GM18520 (cell line): ENCODE data around the gene FOXO3.
"Not testable (repeated sequence)": the region's sequence is repeated elsewhere in the genome, so short reads cannot be mapped to it uniquely, and the experiment has no call there.

Experiments used
- ATAC-seq: cut with Tn5 transposase; IDR thresholded peaks from one replicate; pipeline ENCODE4 v1.9.1; 2021; ENCODE audit not compliant: unreplicated experiment

The FOXO3 gene

DNA sequence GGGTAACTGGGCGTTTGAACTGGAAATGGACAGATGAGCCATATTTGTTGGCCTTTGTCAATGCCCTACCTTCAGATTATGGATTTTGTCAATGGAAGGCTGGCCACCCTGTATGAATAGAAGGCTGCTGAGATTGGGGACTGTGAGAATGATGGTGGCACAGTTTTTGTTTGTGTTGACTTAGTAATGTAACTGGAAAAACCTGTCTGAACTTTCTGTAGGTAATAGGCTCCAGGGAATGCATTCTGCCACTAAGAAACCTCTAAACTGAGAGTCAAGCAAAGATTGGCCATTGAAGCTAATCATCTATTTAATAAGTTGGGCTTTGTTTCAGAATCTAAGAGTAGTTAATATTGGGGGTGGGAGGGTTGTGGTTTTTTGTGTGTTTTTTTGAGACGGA lies 97.5 kb downstream of the FOXO3 start:
- no peak for ATAC-seq

DNA sequence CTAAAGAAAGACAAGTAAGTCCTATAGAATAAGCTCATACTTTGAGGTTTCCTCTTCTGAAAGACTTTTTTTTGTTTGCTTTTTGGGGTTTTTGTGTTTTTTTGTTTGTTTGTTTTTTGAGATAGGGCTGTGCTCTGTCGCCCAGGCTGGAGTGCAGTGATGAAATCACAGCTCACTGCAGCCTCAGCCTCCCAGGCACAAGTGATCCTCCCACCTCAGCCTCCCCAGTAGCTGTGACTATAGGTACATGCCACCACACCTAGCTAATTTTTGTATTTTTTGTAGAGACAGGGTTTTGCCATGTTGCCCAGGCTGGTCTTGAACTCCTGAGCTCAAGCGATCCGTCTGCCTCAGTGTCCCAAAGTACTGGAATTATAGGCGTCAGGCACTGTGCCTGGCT lies 98.1 kb downstream of the FOXO3 start:
- not testable (repeated sequence) for ATAC-seq

DNA sequence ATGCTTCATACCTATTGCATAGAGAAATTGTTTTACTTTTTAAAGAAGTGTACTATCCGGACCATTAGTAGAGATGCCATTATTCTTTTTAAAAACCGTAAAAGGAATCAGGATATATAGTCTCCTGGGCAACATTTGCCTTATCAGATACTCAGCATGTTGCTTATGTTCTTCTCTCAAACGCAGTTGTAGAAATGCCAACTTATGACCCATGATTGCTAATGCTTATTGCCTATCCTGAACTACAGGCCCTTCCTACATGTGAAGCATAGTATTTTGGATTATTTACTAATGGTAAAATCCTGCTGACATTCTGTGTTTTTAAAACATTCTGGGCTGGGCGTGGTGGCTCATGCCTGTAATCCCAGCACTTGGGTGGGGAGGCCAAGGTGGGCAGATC lies 99.5 kb downstream of the FOXO3 start:
- no peak for ATAC-seq

DNA sequence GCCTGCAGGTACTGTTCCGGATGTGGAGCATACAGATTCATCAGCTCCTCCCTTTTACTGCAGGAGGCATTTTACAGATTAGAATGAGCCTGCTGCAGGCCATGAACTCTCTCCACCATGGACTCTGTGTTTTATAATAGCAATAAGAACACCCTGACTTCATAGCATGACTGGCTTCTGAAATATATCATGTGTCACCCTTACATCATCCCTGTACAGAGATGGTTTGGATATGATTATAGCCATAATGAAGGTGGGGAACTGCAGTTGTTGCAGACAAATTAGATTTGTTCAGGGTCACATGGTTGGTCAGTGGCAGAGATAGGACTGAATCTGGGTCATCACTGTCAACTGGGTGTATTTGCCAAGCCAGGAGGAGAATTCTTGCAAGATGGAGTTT lies 100.7 kb downstream of the FOXO3 start:
- ATAC-seq = no peak

DNA sequence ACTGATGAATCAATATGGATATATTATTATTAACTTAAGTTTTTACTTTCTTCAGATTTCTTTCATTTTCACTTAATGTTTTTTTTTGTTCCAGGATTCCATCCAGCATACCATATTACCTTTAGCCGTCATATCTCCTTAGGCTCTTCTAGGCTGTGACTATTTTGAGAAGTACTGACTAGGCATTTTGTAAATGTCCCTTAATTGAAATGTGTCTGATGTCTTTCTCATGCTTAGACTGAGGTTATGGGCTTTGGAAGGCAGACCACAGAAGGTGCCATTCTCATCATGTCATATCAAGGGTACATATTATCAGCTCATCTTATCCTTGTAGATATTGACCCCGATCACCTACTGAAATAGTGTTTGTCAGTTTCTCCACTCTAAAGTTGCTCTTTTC lies 101.3 kb downstream of the FOXO3 start:
- ATAC-seq = no peak

DNA sequence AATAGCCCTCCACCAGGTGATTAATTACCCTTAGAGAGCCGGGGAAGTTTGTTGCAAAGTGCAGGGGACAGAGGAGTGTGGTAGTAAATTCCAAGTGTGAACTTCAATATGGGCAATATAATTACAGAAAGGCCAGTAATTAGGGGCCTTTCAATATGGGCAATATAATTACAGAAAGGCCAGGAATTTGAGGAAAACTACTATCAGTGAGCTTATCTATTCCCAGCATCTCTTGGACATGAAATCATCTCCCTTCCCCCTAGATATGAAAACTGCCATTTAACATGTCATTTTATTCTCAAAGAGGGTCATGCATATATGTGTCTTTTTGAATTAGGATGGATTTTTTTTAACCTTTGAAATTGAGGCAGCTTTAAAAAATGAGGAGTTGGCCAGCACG lies 102.0 kb downstream of the FOXO3 start:
- no peak for ATAC-seq

DNA sequence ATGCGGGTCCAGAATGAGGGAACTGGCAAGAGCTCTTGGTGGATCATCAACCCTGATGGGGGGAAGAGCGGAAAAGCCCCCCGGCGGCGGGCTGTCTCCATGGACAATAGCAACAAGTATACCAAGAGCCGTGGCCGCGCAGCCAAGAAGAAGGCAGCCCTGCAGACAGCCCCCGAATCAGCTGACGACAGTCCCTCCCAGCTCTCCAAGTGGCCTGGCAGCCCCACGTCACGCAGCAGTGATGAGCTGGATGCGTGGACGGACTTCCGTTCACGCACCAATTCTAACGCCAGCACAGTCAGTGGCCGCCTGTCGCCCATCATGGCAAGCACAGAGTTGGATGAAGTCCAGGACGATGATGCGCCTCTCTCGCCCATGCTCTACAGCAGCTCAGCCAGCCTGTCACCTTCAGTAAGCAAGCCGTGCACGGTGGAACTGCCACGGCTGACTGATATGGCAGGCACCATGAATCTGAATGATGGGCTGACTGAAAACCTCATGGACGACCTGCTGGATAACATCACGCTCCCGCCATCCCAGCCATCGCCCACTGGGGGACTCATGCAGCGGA lies 102.9 kb downstream of the FOXO3 start:
- ATAC-seq = not testable (repeated sequence)

DNA sequence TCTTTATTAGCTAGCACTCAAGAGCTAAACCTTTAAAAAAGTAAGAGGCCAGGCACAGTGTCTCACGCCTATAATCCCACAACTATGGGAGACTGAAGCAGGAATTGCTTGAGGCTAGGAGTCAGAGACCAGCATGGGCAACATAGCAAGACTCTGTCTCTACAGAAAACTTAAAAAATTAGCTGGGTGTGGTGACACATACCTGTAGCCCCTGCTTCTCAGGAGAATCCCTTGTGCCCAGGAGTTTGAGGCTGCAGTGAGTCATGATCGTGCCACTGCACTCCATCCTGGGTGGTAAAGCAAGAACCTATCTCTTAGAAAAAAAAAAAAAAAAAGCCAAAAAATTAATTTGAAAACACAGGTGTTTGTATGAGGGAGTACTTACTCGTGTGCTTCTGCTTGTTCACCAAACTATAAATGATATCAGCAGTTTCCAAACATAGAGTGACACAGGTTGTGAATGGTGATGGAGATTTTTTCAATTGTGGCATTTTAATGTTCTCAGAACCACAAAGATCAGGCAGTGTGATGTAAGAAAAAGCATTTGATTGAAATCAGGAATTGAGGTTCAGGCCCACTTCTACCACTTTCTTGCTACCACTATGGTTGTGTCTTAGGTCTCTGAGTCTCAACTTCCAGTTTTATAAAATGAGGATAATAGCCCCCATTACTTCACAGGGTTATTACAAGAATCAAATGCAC lies 104.9 kb downstream of the FOXO3 start:
- no peak for ATAC-seq

DNA sequence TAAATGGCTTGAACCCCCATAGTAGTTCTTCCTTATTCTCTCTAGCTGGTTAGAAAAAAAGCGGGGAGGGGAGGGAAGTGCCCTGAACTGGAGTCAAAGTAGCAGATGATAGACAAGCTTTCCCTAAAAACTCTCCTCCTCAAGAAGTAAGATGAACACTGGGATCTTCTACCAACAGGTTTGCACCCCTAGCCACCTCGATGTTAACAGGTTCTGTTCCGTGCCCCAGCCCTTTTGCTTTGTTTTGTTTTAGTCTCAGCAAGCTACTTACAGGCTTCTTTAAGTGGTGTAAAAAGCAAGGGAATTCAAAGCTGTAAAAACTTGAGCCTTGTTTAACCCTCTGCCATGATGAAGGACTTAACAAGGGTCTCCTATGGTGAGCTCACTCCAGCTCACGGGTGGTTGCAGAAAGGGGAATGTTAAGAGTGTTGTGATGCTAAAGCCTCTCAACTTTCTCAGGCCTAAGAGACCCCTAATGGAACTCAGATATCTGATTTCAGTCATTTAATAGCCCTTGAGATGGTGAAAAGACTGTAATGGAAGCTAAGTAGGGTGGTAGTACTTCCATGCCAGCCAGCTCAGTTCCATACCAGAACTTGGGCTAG lies 106.0 kb downstream of the FOXO3 start:
- no peak for ATAC-seq

DNA sequence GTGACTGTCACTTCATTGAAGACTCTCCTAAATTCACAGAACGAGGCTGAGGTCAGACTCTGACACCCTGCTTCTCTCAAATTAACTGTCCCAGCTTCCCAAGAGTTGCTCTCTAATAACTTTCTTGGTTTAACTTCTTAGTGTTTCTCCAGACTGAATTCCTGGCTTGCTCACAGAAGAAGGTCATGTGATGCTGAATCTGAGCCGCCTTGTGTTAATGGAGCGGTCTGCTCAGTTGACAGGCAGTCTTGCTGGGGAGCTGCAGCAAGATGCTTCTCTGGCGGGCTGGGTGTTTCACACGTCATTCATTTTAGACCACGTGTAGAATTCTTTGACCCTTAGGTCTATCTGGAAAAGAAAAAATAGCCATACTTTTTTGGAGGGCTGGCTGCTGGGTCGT lies 107.3 kb downstream of the FOXO3 start:
- ATAC-seq = no peak

DNA sequence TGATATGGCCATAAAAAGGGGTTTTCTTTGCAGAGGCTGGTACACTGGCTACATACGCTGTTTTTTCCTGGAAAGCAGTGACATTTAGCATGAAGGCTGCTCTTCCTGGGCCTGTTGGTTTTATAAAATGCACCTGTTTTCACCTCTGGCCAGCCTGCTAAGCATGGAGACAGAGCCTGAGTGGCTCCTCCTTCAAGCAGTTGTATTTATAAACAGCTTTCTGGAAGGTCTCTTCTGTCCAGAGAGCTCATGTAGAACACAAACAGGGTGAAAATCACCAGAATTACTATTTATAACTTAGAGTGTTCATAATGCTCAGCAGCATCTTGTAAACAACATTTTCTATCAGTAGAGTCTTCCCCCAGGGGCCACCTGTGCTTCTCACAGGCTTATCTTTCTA lies 109.0 kb downstream of the FOXO3 start:
- ATAC-seq = no peak

DNA sequence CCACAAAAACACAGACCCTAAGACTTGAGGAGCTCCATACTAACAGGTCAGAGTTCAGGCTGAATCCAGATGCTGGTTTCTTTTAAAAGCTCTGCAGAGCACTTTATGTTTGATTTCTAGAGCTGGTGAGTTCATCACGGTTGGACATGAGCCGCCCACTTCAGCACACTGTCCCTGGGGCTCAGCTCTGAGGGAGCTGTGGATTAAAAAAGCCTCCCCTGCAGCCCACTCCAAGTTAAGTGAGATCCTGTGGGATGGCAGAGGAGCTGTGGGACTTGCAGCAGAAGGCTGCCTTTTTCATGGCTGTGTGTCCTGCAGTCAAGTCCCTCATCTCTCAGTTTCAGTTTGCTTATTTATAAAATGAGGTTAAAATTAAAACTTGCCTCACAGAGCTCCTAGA lies 110.5 kb downstream of the FOXO3 start:
- ATAC-seq = no peak

DNA sequence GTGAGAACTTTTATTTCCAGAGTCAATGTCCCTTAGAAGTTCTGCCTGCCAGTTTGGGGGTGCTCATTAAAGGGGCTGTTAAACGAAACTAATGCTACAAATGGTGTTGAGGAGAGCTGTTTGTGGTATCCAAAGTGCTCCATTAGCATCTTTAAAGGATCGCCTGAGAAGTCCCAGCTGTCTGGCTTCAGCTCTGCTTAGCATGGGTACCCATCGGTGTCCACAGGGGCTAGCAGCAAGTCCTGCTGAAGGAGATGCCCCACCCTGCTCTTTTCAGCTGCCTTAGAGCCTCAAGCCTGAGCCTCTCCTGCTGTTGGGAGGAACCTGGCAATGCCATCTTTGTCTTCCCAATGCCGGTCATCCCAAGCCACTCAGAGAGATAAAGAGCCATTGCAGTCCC lies 111.1 kb downstream of the FOXO3 start:
- ATAC-seq = no peak

DNA sequence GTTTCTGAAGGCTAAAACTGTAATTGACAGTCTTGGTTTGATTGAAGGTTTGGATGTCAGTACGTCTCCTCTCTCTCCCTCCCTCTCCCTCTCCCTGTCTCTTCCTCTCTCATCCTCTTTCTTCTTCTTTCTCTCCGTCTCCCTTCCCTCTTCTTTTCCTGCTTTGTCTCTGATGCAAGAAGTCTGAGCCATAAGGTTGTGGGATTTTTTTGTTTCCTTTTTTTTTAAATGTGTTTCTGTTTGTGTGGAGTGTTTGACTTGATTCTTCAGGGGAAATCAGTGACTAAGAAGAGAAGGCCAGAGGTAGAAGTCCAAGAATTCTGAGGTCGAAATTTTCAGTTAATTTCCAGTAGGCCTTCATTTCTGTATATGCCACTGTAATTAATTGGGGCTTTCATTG lies 111.9 kb downstream of the FOXO3 start:
- ATAC-seq = no peak

DNA sequence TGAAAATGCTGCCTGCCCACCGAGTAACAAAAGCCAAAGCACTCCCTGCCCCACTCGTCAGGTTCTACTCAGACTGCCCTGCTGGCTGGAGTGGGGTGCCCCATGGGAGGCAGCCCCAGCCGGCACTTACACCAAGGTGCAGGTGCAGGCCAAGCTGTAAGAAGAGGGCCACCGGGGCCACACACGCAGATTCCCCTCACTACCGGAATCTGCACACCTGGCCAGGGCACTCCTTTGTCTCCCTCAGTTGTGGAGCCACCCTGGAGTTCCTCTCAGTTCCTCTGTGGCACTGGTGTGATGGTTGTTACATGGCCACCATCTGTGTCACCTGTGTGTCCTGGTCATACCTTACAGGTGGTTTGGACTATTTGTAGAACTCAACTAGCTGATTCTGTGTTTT lies 112.4 kb downstream of the FOXO3 start:
- no peak for ATAC-seq

DNA sequence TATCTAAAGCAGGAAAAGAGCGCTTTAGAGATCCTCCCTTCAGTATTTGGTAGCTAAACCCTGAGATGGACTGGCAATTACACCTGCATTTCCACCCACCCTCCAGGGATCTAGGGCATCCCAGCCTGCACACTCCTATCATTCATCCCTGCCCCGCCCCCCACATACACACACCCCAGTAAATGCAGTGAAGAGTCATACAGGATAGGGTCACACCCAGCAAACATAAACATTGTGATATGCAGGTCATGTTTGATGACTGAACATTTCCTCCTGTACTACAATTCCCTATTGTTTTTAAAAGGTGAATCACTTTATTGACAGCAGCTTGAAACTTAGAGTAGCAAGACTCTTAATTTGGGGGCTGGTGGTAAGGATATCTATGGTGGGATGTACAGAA lies 112.9 kb downstream of the FOXO3 start:
- no peak for ATAC-seq

DNA sequence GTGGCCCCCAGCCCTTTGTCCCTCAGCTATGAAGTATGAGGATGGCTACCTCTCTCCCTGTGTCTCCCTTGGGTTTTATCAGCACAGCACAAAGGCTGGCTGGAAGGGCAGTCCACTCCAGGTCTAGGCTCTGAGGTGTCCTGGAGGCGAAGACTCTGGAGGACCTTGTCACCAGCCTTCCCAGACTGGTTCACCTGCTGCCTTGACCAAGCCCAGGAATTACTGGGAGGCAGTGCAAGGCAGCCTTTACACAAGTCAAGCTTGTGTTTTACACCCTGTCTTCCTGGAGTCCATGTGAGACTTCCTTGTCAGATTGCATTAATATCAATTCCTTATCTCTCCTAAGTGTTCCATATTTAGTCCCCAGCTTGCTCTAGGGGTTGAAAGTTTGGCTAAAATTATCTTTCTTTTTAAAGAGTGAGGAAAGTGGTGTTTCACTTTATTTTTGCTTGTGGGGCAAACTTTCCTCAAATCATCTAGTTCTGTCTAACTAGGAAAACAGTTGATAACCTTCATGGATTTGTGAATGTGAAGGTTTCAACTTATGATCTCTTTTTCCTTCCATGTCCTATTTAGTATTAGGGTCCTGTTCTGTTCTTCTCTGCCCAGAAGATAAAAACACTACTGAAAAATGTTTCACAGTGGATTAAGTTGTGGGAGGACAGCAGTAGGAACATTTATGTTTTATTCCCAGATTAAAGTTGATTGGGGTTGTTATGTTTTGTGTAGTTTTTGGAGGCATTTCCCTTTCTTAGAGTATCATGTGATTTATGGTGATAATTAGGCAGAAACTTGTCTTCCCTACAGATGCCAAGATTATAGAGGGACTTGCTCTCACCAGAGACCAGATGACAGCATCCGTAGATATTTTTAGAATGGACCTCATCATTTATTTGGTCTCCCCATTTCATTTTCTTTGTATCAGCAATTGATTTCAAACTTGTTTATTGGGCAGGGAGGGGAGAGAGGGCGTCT lies 114.8 kb downstream of the FOXO3 start:
- no peak for ATAC-seq

DNA sequence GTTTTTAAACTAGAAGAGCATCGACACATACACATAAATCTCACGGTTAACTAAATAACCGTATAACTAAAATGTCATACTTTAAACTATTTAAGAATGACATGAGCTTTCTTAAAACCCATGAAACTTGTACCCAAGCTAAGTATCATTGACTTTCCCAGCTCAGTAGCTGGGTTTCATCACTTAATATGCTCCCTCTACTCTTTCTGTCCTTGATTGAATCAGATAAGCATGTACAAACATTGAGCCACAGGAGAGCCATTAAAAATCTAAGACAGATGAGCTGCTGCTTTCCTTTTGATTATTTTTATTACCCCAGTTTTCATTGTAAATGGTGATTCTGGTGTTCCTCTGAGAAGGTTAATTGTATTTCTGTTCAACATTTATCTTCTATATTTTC lies 115.8 kb downstream of the FOXO3 start:
- ATAC-seq = no peak

DNA sequence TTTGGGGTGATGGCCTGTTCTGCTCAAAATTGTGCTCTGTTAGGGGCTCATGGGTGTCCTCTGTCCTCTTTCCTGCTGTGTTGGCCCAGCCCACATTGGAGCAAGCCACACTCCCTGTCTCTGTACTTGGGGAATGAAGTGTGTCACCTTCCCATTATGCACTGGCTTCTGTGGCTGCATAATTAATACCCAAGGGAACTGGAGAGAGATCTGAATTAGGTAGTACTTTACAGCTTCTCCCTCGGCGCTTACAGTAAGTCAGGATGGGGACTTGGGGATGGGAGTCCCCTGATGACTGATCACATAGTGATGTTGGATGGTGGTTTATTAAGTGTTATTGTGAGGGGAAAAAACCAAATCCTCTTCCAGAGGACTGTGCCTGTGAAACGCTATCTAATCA lies 116.6 kb downstream of the FOXO3 start:
- ATAC-seq = no peak

DNA sequence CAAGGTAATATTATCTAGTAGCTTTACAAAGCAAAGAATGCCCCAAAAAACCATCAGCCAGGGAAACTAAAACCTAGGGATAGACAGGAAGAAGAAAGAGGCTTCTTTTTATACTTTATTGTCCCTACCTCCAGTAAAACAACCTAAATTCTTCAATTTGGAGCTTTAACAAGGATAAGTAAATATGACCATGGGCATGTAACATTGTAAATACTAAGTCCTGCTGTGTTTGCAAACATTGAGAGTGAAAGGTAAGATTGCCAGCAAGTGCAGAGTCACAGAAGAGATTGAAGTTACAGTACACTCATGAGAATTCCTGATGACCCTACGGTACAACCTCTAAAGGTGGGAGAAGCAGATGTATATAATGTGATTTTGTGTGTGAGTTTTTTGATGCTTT lies 117.2 kb downstream of the FOXO3 start:
- ATAC-seq = no peak

DNA sequence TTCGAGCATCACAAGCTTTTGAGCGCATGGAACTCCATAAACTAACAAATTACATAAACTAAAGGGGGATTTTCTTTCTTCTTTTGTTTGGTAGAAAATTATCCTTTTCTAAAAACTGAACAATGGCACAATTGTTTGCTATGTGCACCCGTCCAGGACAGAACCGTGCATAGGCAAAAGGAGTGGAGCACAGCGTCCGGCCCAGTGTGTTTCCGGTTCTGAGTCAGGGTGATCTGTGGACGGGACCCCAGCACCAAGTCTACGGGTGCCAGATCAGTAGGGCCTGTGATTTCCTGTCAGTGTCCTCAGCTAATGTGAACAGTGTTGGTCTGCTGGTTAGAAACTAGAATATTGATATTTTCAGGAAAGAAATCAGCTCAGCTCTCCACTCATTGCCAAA lies 119.6 kb downstream of the FOXO3 start:
- ATAC-seq = not testable (repeated sequence)

DNA sequence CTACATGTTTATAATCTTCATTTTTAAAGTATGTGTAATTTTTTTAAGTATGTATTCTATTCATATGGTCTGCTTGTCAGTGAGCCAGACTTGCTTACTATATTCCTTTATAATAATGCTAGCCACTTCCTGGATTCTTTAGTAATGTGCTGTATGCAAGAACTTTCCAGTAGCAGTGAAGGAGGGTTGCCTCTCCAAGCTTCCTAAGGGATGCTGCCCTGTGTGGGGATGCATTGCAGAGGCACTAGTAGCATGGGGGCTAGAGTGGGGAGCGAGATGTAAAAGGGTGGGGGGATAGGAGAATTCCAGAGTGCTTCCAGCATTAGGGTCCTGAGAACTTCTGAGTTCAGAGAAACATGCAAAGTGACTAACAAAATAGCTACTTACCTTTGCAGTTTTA lies 121.0 kb downstream of the FOXO3 start:
- not testable (repeated sequence) for ATAC-seq
